ENCODE data around the gene NFKBIL1. TPM values are rescaled to one million over a fixed set of nuclear protein-coding genes. Genes with fewer than 3 reads are reported as not detected.

Gene NFKBIL1
- total RNA-seq, 2 donors from 2014 or later, result 17.4 to 26.3 TPM

DNA sequence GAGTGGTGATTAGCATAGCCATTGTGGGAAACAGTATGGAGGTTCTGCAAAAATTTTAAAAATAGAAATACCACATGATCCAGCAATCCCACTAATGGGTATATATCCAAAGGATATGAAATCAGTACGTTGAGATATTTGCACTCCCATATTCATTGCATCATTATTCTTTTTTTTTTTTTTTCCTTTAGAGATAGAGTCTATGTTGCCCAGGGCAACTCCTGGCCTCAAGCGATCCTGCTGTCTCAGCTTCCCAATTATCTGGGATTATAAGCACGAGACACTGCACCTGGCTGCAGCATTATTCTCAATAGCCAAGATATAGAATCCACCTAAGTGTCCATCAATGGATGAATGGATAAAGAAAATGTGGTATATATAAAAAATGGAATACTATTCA is 25.6 kb upstream of the NFKBIL1 start:
- no peak overlapping the region for H3K4me3 Mint-ChIP-seq
- 89% methylated on average over 3 of the region's 3 CpGs; no CpG with 5 or more reads in 1 of the 2 experiments for WGBS, 2 experiments (ENCODE audit: insufficient coverage in 1 of 2, insufficient read length in 1 of 2)
- Histone ChIP-seq H3K4me3 (ENCODE audit: low read length) (no peak overlapping the region), H3K27me3 (ENCODE audit: control insufficient read depth, insufficient read depth, low read length, poor library complexity, severe bottlenecking) (no peaks in the 10 kb centered on the region), H3K27ac (ENCODE audit: low read depth, low read length) (no peak overlapping the region), H3K36me3 (ENCODE audit: control insufficient read depth, insufficient read depth, low read length) (no peaks in the 10 kb centered on the region), H3K4me1 (ENCODE audit: control insufficient read depth, insufficient read depth, low read length) (no peaks in the 10 kb centered on the region), H3K9me3 (ENCODE audit: control insufficient read depth, low read length) (no peaks in the 10 kb centered on the region), H3K9ac (ENCODE audit: extremely low read depth, low read length, poor library complexity, severe bottlenecking) (no peak overlapping the region)
- no peak for TF ChIP-seq CTCF (conservative IDR thresholded peaks at IDR 0.05)
- H3K27me3 Mint-ChIP-seq (ENCODE audit: insufficient read depth), result peaks cover 18% of the 10 kb centered on the region
- no peaks in the 10 kb centered on the region for H3K36me3 Mint-ChIP-seq (ENCODE audit: low read depth)
- no peak overlapping the region for H3K27ac Mint-ChIP-seq
- no peaks in the 10 kb centered on the region for H3K4me1 Mint-ChIP-seq
- H3K9me3 Mint-ChIP-seq, result no peaks in the 10 kb centered on the region
- DNase-seq, result no peak

GRCh38 chr6:31525553-31525931 is 21.9 kb upstream of the NFKBIL1 start:
- H3K4me3 Mint-ChIP-seq, result no peak overlapping the region

GRCh38 chr6:31525932-31526591 is 21.3 kb upstream of the NFKBIL1 start:
- WGBS, 2 experiments (ENCODE audit: insufficient coverage in 1 of 2, insufficient read length in 1 of 2), result 94 to 100% methylated on average over 2 to 4 of the region's 4 CpGs
- H3K27ac ChIP-seq (ENCODE audit: low read depth, low read length), result no peak overlapping the region
- H3K27me3 ChIP-seq (ENCODE audit: control insufficient read depth, insufficient read depth, low read length, poor library complexity, severe bottlenecking), result no peaks in the 10 kb centered on the region
- H3K36me3 ChIP-seq (ENCODE audit: control insufficient read depth, insufficient read depth, low read length), result peaks cover 16% of the 10 kb centered on the region
- Mint-ChIP-seq H3K9me3 (no peaks in the 10 kb centered on the region), H3K4me1 (peaks cover 17% of the 10 kb centered on the region), H3K4me3 (no peak overlapping the region), H3K27me3 (ENCODE audit: insufficient read depth) (peaks cover 8% of the 10 kb centered on the region), H3K36me3 (ENCODE audit: low read depth) (peaks cover 16% of the 10 kb centered on the region), H3K27ac (no peak overlapping the region)
- no peaks in the 10 kb centered on the region for H3K9me3 ChIP-seq (ENCODE audit: control insufficient read depth, low read length)
- DNase-seq, result no peak
- H3K4me3 ChIP-seq (ENCODE audit: low read length), result no peak overlapping the region
- TF ChIP-seq CTCF (conservative IDR thresholded peaks at IDR 0.05), result no peak
- H3K4me1 ChIP-seq (ENCODE audit: control insufficient read depth, insufficient read depth, low read length), result no peaks in the 10 kb centered on the region
- no peak overlapping the region for H3K9ac ChIP-seq (ENCODE audit: extremely low read depth, low read length, poor library complexity, severe bottlenecking)

More at GRCh38 chr6:31525553-31525931, 21.9 kb upstream of the NFKBIL1 start:
- 89 to 100% methylated on average over 3 to 7 of the region's 8 CpGs for WGBS, 2 experiments (ENCODE audit: insufficient coverage in 1 of 2, insufficient read length in 1 of 2)
- no peaks in the 10 kb centered on the region for H3K27me3 ChIP-seq (ENCODE audit: control insufficient read depth, insufficient read depth, low read length, poor library complexity, severe bottlenecking)
- Mint-ChIP-seq H3K36me3 (ENCODE audit: low read depth) (peaks cover 11% of the 10 kb centered on the region), H3K27me3 (ENCODE audit: insufficient read depth) (peaks cover 12% of the 10 kb centered on the region), H3K4me1 (peaks cover 13% of the 10 kb centered on the region), H3K27ac (no peak overlapping the region), H3K9me3 (no peaks in the 10 kb centered on the region)
- H3K9ac ChIP-seq (ENCODE audit: extremely low read depth, low read length, poor library complexity, severe bottlenecking), result no peak overlapping the region
- H3K27ac ChIP-seq (ENCODE audit: low read depth, low read length), result no peak overlapping the region
- no peak overlapping the region for H3K4me3 ChIP-seq (ENCODE audit: low read length)
- no peak for TF ChIP-seq CTCF (conservative IDR thresholded peaks at IDR 0.05)
- H3K36me3 ChIP-seq (ENCODE audit: control insufficient read depth, insufficient read depth, low read length), result peaks cover 11% of the 10 kb centered on the region
- H3K9me3 ChIP-seq (ENCODE audit: control insufficient read depth, low read length), result no peaks in the 10 kb centered on the region
- DNase-seq, result no peak
- H3K4me1 ChIP-seq (ENCODE audit: control insufficient read depth, insufficient read depth, low read length), result no peaks in the 10 kb centered on the region
